GM12878 (cell line): ENCODE results near the gene SLF2. TPM values are rescaled to one million over a fixed set of nuclear protein-coding genes. Genes with fewer than 3 reads are reported as not detected.

Experiments
- ATAC-seq: fragments of 200-7000 bp; cut with Tn5 transposase; 3 replicates; pipeline ENCODE4 v1.9.1; 2020; ENCODE audit warnings: mild to moderate bottlenecking, moderate library complexity
- BruUV-seq: library from RNA; stranded (reverse); fragments of 400-500 nt; replicated peaks from 2 replicates; lab custom pipeline; 2021; lab: Mats Ljungman, UMichigan
- CTCF ChIA-PET: fragments of 300-600 bp; sonication (Branson Sonifier 250); formaldehyde crosslinking; extraction: SDS; loops from one replicate; lab custom pipeline; 2021; ENCODE audit warnings: inconsistent platforms; lab: Yijun Ruan, JAX
- POLR2A ChIA-PET: fragments of 350-600 bp; formaldehyde crosslinking; extraction: SDS; loops from one replicate; lab custom pipeline; 2021; ENCODE audit warnings: inconsistent platforms; lab: Charles Lee
- RAD21 ChIA-PET: fragments of 300-600 bp; sonication (Branson Sonifier 250); formaldehyde crosslinking; loops from one replicate; lab custom pipeline; 2023; ENCODE audit warnings: antibody characterized with exemption; ENCODE audit not compliant: unreplicated experiment; lab: Charles Lee
- SMC1A ChIA-PET: fragments of 300-600 bp; sonication (Branson Sonifier 250); formaldehyde crosslinking; loops from one replicate; lab custom pipeline; 2023; ENCODE audit not compliant: unreplicated experiment, uncharacterized antibody; lab: Charles Lee
- DNase-seq: peaks from one replicate; pipeline ENCODE4 v3.0.0-alpha.2; 2011; ENCODE audit warnings: low read depth, low spot score
- FAIRE-seq: peaks from 3 replicates; lab custom pipeline; 2011; peaks lifted over from hg19 to GRCh38; lab: Jason Lieb, UNC
- H2AFZ ChIP-seq: 2 replicates; pipeline ENCODE4 v1.6.0; 2011; ENCODE audit warnings: low read depth, low read length, control low read depth; ENCODE audit not compliant: control insufficient read depth
- H3K27ac ChIP-seq: 2 replicates; pipeline ENCODE4 v1.5.1; 2011; ENCODE audit warnings: control low read depth; ENCODE audit not compliant: control insufficient read depth, insufficient read depth
- H3K27me3 ChIP-seq, 2 experiments: replicated peaks in 1 of 2; 2 replicates each; pipeline versions ENCODE4 v1.6.0 to v1.6.1; 2011; ENCODE audit warnings: low read length in 1 of 2; ENCODE audit not compliant: control insufficient read depth in 2 of 2, insufficient read depth in 2 of 2
- H3K36me3 ChIP-seq, 2 experiments: 2 replicates each; pipeline ENCODE4 v1.5.1; 2011; ENCODE audit warnings: low read length in 1 of 2; ENCODE audit not compliant: control insufficient read depth in 2 of 2, insufficient read depth in 2 of 2
- H3K4me1 ChIP-seq: 2 replicates; pipeline ENCODE4 v1.6.1; 2011; ENCODE audit warnings: mild to moderate bottlenecking, low read length, moderate library complexity, mixed read lengths; ENCODE audit not compliant: control insufficient read depth, insufficient read depth
- H3K4me2 ChIP-seq: 2 replicates; pipeline ENCODE4 v1.6.0; 2011; ENCODE audit warnings: control low read depth; ENCODE audit not compliant: control insufficient read depth, insufficient read depth
- H3K4me3 ChIP-seq: fragments of 200-600 bp; sonication (generic); 2 replicates; pipeline ENCODE4 v1.5.1; 2016
- H3K79me2 ChIP-seq: 2 replicates; pipeline ENCODE4 v1.6.0; 2011; ENCODE audit warnings: low read length; ENCODE audit not compliant: control insufficient read depth, insufficient read depth
- H3K9ac ChIP-seq: 2 replicates; pipeline ENCODE4 v1.8.0; 2011; ENCODE audit warnings: low read length, control low read depth, mixed read lengths; ENCODE audit not compliant: control insufficient read depth, insufficient read depth
- H3K9me3 ChIP-seq: replicated peaks from 3 replicates; pipeline ENCODE4 v1.5.1; 2011; ENCODE audit warnings: mild to moderate bottlenecking, low read length; ENCODE audit not compliant: control insufficient read depth, insufficient read depth
- H4K20me1 ChIP-seq: 2 replicates; pipeline ENCODE4 v1.6.0; 2011; ENCODE audit not compliant: control insufficient read depth, insufficient read depth
- BACH1 ChIP-seq: fragments of 450-650 bp; IDR thresholded peaks from 2 replicates; pipeline ENCODE4 v1.6.1; 2017; ENCODE audit warnings: mild to moderate bottlenecking, borderline replicate concordance
- CBX5 ChIP-seq: sonication (generic); IDR thresholded peaks from 2 replicates; pipeline ENCODE4 v1.6.1; 2016; ENCODE audit warnings: low read depth, moderate library complexity, mild to moderate bottlenecking, inconsistent platforms
- CHD1 ChIP-seq: IDR thresholded peaks from 2 replicates; pipeline ENCODE4 v1.6.1; 2012; ENCODE audit warnings: low read depth, low read length, improper control_type of control experiment
- EP300 ChIP-seq, 2 experiments: fragments of 150-350 bp in 1 of 2; IDR thresholded peaks; 2 replicates each; pipeline ENCODE4 v1.6.1; 2011 to 2012; ENCODE audit warnings: low read depth in 2 of 2, low read length in 2 of 2, borderline replicate concordance in 1 of 2, improper control_type of control experiment in 1 of 2, inconsistent platforms in 1 of 2; ENCODE audit not compliant: control insufficient read depth in 1 of 2
- HCFC1 ChIP-seq: fragments of 150-350 bp; IDR thresholded peaks from 2 replicates; pipeline ENCODE4 v1.6.1; 2014; ENCODE audit warnings: low read length
- MYC ChIP-seq: IDR thresholded peaks from 2 replicates; pipeline ENCODE4 v1.6.1; 2011; ENCODE audit warnings: mild to moderate bottlenecking, low read length, moderate library complexity, inconsistent platforms; ENCODE audit not compliant: insufficient read depth, insufficient replicate concordance, insufficient read length, severe bottlenecking
- NFIC ChIP-seq: IDR thresholded peaks from 2 replicates; pipeline ENCODE4 v1.6.1; 2012; ENCODE audit warnings: low read depth, mild to moderate bottlenecking, inconsistent platforms, low read length, moderate library complexity
- POU2F2 ChIP-seq: IDR thresholded peaks from 3 replicates; pipeline ENCODE4 v1.6.1; 2011; ENCODE audit warnings: low read depth, mild to moderate bottlenecking, low read length, borderline replicate concordance
- SPI1 ChIP-seq: IDR thresholded peaks from 2 replicates; pipeline ENCODE4 v1.6.1; 2011; ENCODE audit warnings: low read depth, mild to moderate bottlenecking, low read length, moderate library complexity, borderline replicate concordance; ENCODE audit not compliant: insufficient read depth
- WGBS: methylation state at CpG from one replicate; pipeline ENCODE4 v1.1.6; 2016; ENCODE audit warnings: low lambda C conversion rate; ENCODE audit not compliant: insufficient replicate concordance, insufficient coverage; ENCODE audit errors: missing lambda C conversion rate; 5-methylcytosine and 5-hydroxymethylcytosine counted together
- in situ Hi-C: fragments of 300-500 bp; cut with MboI; formaldehyde crosslinking; loops from 9 replicates; pipeline ENCODE4 v1.14.3; 2018; ENCODE audit warnings: mixed read lengths
- intact Hi-C: fragments of 100-400 bp; cut with micrococcal nuclease; formaldehyde crosslinking; loops from one replicate; pipeline ENCODE4 v1.14.2; 2022; ENCODE audit not compliant: unreplicated experiment
- polyA plus RNA-seq, 11 experiments: library from polyadenylated mRNA; depleted of rRNA in 4 of 11; unstranded in 6 of 11; stranded (reverse) in 5 of 11; fragments of >200 nt; fragmentation: Nextera tagmentation in 4 of 11; fragmentation: Illumina TruSeq in 1 of 11; extraction: Ambion mirVana in 4 of 11; extraction: Trizol in 1 of 11; gene quantifications; 1 replicate in 1 of 11; 2 replicates in 10 of 11; pipeline versions ENCODE4 v1.2.1 to v1.2.3, GENCODE V29; 2011 to 2016; ENCODE audit warnings: inconsistent platforms in 2 of 11, missing spikeins in 2 of 11, low read depth in 1 of 11
- total RNA-seq, 4 experiments: library from RNA; depleted of rRNA in 3 of 4; stranded (reverse); fragments of >200 nt in 3 of 4; fragmentation: Illumina TruSeq in 1 of 4; extraction: Trizol in 1 of 4; gene quantifications; 2 replicates each; pipeline versions ENCODE4 v1.2.1 to v1.2.3, GENCODE V29; 2013 to 2021
- TF ChIP-seq, protein P1 (sequence below): fragments of 450-650 bp; IDR thresholded peaks from 2 replicates; pipeline ENCODE4 v1.6.1; 2018; ENCODE audit warnings: mild to moderate bottlenecking, low read depth, moderate library complexity; ENCODE audit not compliant: partially characterized antibody

The SLF2 gene
- total and polyA plus RNA-seq, 10 of the 15 experiments (the other 5 are each of a cell fraction or from before 2014, with no cell fraction given) = 3.0 to 25.2 (median 17.9) TPM

DNA sequence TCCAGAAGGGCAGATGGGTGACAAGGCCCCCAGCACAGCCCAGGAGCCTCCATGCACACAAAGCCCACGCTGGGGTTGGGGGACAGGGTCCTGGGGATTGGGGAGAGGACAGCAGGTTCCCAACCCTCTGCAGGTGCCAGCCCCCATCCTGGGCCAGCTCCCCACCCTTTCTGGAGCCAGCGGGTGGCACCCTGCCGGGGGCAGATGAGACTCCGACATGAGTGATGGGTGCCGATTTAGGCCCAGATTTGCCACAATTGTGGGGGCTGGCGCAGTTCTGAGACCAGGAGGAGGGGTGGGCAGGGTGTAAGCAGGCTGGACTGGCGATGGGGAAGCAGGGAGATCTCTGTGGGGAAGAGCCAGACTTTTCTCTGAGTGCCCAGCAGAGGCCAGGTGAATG is 49.3 kb upstream of the SLF2 start:
- H3K4me3 ChIP-seq = no peak overlapping the region
- no peaks in the 10 kb centered on the region for H3K79me2 ChIP-seq
- RAD21 ChIA-PET = no interaction called here
- H3K36me3 ChIP-seq = no peaks in the 10 kb centered on the region
- CTCF ChIA-PET = no interaction called here
- no peak overlapping the region for H3K9ac ChIP-seq
- no peaks in the 10 kb centered on the region for H4K20me1 ChIP-seq
- FAIRE-seq = no peak
- no peak overlapping the region for H3K27ac ChIP-seq
- TF ChIP-seq, protein P1, sequence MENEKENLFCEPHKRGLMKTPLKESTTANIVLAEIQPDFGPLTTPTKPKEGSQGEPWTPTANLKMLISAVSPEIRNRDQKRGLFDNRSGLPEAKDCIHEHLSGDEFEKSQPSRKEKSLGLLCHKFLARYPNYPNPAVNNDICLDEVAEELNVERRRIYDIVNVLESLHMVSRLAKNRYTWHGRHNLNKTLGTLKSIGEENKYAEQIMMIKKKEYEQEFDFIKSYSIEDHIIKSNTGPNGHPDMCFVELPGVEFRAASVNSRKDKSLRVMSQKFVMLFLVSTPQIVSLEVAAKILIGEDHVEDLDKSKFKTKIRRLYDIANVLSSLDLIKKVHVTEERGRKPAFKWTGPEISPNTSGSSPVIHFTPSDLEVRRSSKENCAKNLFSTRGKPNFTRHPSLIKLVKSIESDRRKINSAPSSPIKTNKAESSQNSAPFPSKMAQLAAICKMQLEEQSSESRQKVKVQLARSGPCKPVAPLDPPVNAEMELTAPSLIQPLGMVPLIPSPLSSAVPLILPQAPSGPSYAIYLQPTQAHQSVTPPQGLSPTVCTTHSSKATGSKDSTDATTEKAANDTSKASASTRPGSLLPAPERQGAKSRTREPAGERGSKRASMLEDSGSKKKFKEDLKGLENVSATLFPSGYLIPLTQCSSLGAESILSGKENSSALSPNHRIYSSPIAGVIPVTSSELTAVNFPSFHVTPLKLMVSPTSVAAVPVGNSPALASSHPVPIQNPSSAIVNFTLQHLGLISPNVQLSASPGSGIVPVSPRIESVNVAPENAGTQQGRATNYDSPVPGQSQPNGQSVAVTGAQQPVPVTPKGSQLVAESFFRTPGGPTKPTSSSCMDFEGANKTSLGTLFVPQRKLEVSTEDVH = no peak
- TF ChIP-seq NFIC (no peak), POU2F2 (no peak), SPI1 (no peak), EP300 (IDR thresholded peaks at IDR 0.05; ENCODE audit: borderline replicate concordance in 1 of 2, control insufficient read depth in 1 of 2, low read depth in 2 of 2, low read length in 2 of 2) (no peak), BACH1 (no peak), CHD1 (no peak), HCFC1 (no peak), CBX5 (no peak), MYC (no peak)
- no peaks in the 10 kb centered on the region for H3K9me3 ChIP-seq
- H3K4me2 ChIP-seq = no peak overlapping the region
- no peak for DNase-seq
- in situ Hi-C loops (no loop called here), intact Hi-C loops (no loop called here)
- H3K4me1 ChIP-seq = no peaks in the 10 kb centered on the region
- no peak for ATAC-seq
- WGBS = 32% methylated on average over 7 of the region's 7 CpGs
- H3K27me3 ChIP-seq = peaks cover 4 to 15% of the 10 kb centered on the region in 2 experiments; a peak in 2 of 4 replicates
- no TSS peak for BruUV-seq
- SMC1A ChIA-PET = no interaction called here
- H2AFZ ChIP-seq = no peak overlapping the region
- POLR2A ChIA-PET = no interaction called here
